Hindlimb muscle (tissue), 1 donor: ENCODE data around the gene PDGFA. TPM values are rescaled to one million over a fixed set of nuclear protein-coding genes. Genes with fewer than 3 reads are reported as not detected.

Experiments
- DNase-seq: peaks from one replicate; pipeline ENCODE4 v3.0.0-alpha.2; 2013
- polyA plus RNA-seq: library from polyadenylated mRNA; unstranded; fragments of 120-200 nt; gene quantifications from one replicate; pipeline ENCODE4 v1.2.1, GENCODE V29; 2013; ENCODE audit not compliant: insufficient read length

The PDGFA gene
- polyA plus RNA-seq, 1 donor = 33.2 TPM

DNA sequence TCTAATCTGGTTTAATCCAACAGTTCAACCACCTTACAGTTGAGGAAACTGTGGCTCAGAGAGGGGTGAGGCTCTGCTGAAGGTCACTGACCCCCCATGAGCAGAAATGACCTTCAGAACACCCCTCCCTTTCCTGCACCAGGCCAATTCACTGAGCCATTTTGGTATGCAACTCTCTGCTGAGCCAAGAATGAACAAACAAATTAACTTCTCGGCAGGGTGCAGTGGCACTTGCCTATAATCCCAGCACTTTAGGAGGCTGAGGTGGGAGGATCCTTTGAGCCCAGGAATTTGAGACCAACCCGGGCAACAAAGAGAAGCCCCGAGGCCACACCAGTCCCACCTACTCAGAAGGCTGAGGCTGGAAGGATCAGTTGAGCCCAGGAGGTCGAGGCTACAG, 29.8 kb downstream of the PDGFA start:
- DNase-seq = no peak

DNA sequence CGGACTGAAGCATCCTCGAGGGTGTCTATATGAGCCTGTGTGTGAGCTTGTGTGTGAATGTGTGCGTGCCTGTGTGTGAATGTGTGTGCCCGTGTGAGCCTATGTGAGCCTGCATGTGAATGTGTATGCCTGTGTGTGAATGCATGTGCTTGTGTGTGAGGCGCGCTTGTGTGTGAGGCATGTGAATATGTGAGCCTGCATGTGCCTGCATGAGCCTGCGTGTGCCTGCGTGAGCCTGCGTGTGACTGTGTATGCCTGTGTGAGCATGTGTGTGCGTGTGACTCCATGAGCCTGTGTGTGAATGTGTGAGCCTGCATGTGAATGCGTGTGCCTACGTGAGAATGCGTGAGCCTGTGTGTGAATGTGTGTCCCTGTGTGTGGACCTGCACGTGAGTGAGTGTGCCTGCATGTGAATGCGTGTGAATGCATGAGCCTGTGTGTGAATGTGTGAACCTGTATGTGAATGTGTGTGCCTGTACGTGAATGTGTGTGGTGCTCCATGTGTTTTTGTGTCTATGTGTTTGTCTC, 33.4 kb downstream of the PDGFA start:
- no peak for DNase-seq

DNA sequence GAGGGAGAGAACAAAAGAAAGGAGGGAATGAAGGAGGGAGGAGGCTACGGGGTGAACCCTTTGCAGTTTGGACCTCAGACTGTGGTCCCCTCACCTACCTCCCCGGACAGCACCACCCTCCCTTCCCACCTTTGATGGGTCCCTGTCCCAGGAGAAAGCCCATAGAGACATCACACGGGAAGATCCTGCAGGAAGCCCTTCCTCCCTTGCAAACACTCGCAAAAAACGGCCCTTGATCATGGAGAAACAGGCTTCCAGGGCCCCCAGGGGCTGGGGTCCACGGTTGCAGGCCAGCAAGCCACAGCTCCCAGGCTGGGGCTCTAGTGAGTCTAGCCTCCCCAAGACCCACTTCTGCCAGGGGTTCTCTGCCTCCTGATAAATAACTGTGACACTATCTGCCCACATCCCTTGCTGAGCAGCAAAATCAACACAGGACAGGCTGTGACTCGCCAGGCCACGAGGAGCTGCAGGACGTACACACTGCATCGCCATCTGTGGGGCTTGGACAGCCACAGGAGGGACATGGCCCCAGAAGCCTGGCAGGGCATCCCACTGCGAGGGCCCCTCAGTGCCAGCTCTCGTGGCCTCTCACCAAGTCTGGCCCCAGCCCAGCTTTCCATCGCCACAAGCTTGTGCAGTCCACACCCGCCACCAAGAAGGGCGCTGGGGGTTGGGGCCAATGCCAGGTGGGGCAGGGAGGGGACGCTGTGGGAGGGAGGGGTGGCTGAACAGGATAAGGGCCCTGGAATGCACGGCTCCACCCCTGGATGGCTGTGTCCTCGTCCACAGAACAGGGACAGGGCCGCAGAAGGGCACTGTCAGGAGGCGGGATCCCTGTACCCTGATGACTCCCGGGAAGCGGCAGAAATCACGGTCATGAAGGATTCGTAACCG, 34.2 kb downstream of the PDGFA start:
- no peak for DNase-seq

DNA sequence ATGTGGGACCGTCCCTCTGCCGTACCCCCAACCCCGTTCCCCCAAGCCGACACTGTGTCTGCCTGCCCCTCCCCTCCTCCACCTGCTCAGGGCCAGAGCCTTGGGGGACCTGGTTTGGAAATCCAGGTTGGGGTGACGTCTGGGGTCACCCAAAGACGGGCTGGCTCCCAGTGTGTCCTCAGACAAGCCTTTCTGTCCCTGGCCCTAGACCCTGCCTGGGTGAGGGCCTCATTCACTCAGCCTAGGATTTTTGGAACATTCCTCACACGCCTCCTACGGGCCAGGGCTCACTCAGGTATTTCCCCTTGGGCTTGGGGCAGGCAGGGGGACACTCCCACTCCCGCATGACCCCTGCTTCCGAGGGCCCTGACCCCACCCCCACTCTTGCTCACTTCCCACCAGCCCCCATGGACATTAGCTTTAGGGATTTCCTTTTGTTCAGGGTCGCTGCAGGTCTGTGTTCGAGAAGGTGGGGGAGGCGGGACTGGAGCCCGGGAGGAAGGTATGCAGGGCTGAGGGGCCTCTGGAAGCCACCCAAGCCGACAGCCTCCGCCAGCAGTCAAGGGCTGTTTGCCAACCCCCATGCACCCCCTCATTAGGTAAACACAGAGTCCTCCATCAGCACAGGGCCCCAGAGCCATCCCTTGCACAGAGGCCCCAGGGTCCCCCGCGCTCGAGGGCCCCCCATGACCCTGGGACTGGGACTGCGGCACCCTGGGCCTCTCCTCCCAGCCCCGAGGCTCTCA, 35.1 kb downstream of the PDGFA start:
- no peak for DNase-seq

DNA sequence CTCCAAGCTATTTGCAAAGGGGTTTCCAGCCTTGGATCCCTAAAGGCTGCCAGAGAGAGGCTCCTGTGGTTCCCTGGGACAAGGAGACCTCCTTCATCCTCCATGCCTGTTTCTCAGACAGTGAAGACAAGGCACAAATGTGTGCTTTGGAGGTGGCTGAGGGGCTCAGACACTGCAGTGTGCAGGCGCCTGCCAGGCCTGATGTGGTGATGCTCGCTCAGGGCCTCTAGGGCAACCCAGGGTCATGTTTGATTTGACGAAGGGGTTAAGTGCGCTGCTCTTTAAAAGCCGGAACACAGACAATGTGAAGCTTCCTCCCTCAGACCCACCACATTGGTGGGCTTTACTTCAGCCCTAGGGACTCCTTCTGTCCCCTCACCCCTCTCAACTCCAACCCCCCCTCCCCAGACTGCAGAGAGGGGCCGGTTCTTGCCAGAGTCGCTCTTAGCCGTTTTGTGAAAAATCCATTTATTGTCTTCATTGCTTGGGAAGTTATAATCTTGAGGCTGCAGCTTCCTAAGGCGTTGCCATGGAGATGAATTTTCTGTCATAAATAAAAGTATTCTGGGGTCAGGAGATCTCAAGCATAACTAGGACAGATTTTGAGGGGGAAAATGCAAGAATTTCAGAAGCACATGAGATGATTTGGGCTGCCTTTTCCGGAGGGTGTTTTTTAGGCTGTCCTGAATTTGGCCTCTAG, 35.8 kb downstream of the PDGFA start:
- DNase-seq = no peak

DNA sequence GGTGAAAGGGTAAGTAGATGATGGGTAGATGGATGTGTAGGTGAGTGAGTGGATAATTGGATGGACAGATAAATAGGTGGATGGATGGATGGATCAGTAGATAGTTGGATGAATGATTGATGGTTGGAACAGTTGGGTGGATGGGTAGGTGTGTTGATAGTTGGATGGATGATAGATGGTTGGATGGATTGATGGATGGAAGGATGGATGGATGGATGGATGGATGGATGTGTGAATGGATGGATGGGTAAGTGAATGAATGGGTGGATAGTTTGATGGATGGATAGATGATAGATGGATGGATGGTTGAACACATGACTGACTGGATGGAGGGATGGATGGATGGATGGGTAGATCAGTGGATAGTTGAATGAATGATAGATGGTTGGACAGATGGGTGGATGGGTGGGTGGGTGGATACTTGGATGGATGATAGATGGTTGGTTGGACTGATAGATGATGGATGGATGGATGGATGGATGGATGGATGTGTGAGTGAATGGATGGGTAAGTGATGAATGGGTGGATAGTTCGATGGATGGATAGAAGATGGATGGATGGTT, 37.0 kb downstream of the PDGFA start:
- no peak for DNase-seq

DNA sequence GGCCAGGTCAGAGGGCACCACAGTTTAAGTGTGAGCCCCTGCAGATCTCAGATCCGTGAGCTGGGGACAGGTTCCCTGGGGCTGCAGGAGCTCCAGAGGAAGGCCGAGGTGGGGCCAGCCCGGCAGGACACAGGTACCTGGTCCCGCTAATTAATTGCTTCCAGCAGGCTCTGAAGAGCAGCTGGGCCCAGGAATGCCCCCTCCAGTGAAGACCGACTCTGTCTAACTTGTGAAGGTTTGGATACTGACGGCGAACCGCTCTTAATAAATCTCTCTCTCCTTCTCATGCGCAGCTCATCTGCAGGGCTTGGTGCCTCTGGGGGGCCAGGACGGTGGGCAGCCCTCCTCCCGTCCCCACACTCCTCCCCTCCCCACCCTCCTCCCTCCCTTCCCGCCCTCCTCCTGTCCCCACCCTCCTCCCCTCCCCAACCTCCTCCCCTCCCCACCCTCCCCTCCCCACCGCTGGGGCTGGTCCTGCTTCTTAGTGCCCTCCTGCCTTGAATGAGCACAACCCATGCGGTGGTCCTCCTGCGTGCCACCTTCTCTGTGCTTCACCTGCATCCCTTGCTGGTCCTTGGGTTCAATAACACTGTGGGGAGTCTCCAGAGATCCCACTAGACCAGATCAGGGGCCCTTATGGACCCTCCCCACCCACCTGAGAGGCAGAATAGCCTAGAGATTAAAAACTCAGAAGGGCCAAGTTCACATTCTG, 38.3 kb downstream of the PDGFA start:
- no peak for DNase-seq

DNA sequence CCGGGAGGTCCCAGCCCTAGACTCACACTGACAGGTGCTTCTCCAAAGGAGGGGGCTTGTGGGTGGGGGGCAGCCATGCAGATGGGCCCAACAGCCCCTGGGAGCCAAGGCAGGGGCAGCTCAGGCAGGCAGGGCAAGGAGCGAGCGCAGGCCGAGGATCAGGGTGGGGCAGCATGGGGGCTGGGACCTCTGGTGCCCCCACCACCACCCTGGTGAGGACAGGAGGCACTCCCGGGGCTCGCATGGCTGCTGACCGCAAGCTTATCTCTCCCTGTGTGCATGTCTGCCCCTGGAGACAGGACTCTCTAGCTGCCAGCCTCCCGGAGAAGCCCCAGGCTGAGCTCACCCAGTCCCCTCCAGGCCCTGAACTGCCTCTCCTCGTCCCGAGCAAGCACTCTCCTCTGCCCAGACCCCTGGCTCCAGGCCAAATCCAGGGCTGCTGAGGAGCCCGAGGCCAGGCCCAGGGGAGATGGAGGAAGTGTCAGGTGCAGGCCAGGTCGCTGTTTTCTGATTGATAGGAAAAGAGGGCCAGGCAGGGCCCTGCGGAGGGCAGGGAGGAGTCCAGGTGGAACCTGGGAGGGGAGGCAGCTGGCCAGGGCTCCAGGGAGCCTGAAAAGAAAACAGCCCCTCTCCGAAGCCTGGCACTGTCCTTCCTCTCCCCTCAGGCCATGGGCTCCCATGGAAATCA, 39.0 kb downstream of the PDGFA start:
- DNase-seq = no peak

DNA sequence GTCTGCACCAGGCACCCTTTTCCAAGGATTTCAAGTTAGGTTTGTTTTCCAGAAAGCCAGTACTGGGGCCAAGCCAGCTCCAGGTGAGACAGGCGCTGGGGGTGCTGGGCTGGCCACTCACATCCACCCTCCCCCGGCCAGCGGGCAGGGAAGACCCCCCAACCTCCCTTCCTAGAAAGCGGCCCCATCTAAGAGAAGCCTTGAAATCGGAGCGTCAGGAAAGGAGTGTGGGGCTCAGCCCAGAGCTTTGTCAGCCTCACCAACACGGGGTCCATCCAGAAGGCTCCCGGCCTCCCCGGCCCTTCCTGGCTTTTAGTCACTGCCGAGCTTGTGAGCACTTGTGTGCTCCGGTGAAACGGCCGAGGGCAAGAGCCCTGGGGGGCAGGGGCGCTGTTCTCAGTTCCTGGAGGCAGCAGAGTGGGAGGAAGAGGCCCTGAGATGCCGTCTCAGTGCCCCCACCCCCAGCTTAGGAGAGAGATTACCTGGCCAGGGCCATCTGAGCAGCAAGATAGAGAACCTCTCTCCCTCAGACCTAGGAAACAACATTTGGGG, 39.6 kb downstream of the PDGFA start:
- no peak for DNase-seq

DNA sequence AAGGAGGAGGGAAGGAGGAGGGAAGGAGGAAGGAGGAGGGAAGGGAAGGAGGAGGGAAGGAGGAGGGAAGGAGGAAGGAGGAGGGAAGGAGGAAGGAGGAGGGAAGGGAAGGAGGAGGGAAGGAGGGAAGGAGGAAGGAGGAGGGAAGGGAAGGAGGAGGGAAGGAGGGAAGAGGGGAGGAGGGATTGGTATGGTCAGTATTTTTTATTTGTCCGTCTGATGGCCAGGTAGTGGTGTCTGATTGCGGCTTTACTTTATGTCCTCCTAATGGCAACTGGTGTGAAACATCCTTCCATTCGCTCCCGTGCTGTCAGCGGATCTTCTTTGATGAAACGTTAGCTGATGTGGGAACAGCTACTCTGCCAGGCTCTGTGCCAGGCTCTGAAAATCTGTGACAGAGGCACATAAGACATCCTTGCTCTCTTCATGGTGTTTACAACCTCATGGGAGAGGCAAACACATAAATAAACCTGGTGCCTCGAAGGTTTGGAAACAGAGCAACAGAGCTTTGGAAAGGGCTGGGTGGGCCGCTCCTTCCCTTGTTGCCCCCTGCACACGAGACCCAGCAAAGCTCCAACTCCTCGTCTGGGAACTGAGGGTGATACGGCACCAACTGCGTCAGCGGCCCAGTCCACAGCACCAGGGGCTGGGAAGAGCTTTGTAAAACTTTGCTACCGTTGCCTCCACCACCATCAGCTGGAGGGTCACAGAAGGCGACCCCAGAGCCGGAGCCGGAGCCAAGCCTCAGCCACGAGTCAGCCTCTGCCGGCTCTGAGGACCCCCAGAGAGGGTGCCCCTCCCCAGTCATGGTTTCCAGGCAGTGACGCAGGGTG, 40.3 kb downstream of the PDGFA start:
- DNase-seq = no peak

DNA sequence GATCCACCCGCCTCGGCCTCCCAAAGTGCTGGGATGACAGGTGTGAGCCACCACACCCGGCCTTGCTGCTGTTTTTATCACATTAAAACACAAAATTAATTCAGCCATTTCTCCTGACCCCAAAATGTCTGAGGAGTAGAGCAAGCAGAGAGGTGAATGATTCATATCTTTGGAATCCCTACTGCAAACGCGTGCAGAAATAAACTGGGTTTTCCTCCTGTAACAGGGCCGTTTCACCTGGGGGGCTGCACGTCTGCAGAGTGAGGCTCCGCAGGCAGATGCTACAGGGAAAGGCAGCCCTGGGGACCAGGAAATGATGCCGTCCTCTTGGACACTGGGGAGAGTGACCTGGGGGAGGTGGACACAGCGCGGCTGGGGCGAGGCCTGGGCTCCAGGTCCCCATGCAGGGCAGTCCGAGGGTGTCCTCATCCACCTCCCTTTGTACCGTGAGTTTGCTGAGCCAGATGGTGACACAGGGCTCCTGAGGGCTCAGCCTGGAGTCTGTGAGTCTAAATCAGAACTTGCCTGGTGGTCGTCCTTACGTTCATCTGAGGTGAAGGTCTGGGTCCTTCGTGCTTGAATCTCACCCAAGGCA, 41.9 kb downstream of the PDGFA start:
- DNase-seq = no peak

DNA sequence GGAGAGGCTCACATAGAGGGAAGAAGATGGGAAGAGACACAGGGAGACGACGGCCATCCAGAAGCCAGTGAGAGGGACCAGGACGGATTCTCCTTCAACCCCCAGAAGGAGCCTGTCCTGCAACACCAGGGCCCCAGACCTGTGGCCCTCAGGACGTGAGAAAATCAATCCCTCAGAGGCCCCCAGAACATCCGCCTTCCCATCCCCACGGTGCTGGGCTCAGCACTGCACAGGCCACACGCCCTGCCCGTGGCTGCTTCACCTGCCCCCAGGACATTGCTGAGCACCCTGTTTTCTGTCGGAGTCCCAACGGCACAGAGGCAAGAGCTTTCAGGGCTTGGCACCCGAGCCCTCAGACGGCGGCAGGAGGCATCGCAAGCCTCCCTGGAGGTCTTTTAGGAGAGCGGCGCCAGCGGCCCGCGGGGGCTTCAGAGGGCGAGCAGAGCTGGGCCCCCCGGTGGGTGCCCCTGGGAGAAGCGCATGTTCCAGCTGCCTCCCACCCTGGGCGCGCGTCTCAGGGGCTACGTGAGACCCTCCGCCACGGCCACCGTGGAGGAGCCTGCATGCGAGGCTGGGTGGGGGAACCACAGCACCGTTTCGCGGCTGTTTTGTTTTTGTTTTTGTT, 42.8 kb downstream of the PDGFA start:
- DNase-seq = no peak

DNA sequence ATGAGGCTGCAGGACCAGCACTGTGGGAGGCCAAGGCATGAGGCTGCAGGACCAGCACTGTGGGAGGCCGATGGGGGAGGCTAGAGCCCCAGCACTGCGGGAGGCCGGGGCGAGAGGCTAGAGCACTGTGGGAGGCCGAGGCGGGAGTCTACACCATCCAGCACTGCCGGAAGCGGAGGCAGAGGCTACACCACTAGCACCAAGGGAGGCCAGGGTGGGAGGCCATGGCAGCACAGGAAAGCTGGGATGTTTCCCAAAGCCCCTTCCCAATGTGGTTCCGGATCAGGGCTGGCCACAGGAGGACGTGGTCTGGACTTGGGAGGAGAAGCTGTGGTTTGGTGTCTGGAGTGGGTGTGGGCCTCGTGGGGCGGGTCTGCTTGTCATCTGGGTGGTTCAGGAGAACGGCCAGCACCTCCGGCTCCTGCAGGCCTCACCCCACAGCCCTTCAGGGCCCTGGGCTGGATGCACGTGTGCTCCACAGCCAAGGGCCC, 43.6 kb downstream of the PDGFA start:
- DNase-seq = no peak

DNA sequence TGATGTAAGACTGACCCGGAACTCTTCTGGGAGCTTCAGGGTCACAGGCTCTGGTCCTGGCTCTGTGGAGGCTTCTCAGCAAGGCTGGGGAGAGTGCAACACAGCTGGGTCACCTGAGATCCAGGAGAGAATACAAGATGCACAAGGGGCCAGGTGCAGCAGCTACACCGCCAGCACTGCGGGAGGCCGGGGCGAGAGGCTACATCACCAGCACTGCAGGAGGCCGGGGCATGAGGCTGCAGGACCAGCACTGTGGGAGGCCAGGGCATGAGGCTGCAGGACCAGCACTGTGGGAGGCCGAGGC, 44.3 kb downstream of the PDGFA start:
- DNase-seq = no peak

DNA sequence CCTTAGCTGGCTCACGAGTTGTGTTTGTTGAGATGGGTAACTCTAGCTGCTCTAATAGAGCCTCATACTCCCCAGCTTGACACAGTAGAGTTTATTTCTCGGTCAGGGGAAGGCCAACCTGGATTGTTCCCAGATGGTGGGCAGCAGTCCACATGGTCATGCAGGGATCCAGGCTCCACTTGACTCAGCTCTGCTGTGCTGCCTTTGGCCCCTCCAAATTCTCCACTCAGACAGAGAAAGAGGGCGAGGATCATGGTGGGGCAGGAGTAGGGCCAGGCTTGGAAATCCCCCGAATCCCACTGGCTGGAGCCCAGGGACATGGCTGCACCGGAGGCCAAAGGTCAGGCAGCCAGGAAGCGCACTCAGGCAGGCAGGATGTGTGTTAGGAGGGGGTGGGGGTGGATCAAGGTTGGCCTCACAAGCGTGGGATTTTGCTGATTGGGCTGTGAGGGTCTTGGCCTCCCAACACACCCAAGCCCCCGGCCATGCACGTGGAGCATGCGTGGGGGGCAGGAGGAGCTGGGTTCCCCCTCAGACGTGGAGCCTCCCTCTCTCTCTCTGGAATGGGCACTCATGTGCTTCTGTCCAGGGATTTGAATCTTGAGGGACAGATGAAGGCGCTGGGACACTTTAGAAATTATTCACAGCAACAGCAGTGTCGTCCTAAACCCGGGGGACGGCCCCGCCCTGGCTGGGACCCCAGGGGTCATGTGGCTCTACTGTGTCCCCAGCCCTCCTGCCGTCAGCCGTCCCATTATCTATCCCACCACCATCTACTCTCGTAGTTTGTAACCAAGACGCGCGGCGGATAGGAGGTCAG, 44.8 kb downstream of the PDGFA start:
- DNase-seq = no peak

DNA sequence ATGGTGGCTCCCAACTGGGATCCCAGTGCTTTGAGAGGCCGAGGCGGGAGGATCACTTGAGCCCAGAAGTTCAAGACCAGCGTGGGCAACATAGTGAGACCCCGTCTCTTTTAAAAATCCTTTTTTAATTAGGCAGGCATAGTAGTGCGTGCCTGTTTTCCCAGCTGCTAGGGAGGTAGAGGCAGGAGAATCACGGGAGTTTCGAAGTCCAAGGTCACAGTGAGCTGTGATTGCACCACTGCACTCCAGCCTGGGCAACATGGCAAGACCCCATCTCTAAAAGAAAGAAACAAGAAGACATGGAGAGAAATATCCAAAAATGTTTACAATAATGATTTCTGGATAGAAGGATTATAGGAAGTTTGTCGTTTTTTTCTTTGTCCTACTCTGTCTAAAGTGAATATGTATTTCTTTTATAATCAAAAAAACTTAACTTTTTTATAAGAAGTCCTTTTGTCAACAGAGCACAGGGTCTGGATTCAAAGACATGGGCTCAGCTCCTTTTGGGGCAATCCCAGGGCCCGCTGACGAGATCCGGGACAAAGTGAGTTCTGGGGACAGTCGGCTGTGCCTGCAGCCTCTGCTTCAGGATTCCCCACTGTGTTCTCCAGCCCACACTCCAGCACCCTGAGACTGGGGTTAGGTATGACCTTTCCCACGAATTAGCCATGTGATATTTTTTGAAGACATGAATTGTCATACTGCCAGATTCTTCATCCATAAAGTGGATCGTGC, 45.6 kb downstream of the PDGFA start:
- no peak for DNase-seq

DNA sequence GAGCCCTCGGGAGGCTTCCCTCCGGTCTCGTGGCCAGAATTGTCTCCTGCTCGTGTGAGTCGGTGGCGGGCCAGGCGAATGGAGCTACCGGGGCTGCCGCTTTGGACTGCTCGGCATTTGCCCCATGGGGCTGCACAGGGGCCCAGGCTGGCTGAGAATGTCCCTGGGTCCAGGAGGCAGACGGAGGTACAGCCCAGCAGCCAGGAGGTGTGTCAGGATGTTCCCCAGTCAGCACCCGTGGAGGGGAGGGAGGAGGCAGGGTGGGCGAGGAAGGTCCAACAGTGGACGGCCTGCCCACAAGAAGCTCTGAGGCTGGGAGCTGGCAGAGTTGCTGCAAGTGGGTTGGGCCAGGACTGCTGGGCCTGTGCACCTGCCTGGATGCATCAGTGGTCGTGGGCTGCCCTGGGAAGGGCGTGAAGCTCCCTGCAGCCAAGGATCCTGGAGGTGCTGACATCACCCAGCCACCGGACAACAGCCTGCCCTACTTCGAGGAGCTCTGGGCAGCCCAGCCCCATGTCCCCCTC, 46.4 kb downstream of the PDGFA start:
- DNase-seq = no peak

DNA sequence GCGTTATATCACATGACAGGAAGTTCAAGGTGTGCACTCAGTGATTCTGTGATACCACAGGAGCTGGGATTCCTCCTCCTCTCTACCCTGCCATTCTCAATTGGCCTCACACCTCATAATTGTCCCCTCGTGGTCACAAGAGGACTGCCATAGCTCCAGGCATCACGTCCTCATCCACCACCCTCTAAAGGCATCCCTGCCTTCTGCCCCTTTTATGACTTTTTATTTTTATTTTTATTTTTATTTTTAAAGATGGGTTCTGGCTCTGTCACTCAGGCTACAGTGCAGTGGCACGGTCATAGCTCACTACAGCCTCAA, 47.0 kb downstream of the PDGFA start:
- no peak for DNase-seq
